BJ (cell line): ENCODE results near the gene HAND2. TPM values are rescaled to one million over a fixed set of nuclear protein-coding genes. Genes with fewer than 3 reads are reported as not detected.

Source experiments
- CTCF ChIA-PET: fragments of 350-600 bp; formaldehyde crosslinking; extraction: SDS; loops from one replicate; lab custom pipeline; 2021; ENCODE audit warnings: antibody characterized with exemption, inconsistent platforms; lab: Yijun Ruan, JAX
- POLR2A ChIA-PET: fragments of 300-600 bp; sonication (Branson Sonifier 250); formaldehyde crosslinking; extraction: SDS; loops from one replicate; lab custom pipeline; 2021; ENCODE audit warnings: antibody characterized with exemption; lab: Charles Lee
- DNase-seq: peaks from one replicate; pipeline ENCODE4 v3.0.0-alpha.2; 2011; ENCODE audit warnings: low read depth
- H3K27me3 ChIP-seq: 2 replicates; pipeline ENCODE4 v1.6.0; 2011; ENCODE audit warnings: low read length; ENCODE audit not compliant: control insufficient read depth, insufficient read depth
- H3K36me3 ChIP-seq: 2 replicates; pipeline ENCODE4 v1.5.1; 2011; ENCODE audit warnings: low read length; ENCODE audit not compliant: control insufficient read depth, insufficient read depth
- H3K4me3 ChIP-seq: 2 replicates; pipeline ENCODE4 v1.5.1; 2011; ENCODE audit warnings: low read depth, mild to moderate bottlenecking, control low read depth, low read length
- polyA plus RNA-seq: library from polyadenylated mRNA; depleted of rRNA; stranded (reverse); fragments of >200 nt; gene quantifications from 2 replicates; pipeline ENCODE4 v1.2.3, GENCODE V29; 2011
- TF ChIP-seq, protein P1 (sequence below): IDR thresholded peaks from 2 replicates; pipeline ENCODE4 v1.5.1; 2011; ENCODE audit warnings: low read depth, mild to moderate bottlenecking, control low read depth, inconsistent platforms, low read length, moderate library complexity; ENCODE audit not compliant: insufficient read depth

HAND2 gene
- polyA plus RNA-seq, 1 experiment: 3.6 TPM

DNA sequence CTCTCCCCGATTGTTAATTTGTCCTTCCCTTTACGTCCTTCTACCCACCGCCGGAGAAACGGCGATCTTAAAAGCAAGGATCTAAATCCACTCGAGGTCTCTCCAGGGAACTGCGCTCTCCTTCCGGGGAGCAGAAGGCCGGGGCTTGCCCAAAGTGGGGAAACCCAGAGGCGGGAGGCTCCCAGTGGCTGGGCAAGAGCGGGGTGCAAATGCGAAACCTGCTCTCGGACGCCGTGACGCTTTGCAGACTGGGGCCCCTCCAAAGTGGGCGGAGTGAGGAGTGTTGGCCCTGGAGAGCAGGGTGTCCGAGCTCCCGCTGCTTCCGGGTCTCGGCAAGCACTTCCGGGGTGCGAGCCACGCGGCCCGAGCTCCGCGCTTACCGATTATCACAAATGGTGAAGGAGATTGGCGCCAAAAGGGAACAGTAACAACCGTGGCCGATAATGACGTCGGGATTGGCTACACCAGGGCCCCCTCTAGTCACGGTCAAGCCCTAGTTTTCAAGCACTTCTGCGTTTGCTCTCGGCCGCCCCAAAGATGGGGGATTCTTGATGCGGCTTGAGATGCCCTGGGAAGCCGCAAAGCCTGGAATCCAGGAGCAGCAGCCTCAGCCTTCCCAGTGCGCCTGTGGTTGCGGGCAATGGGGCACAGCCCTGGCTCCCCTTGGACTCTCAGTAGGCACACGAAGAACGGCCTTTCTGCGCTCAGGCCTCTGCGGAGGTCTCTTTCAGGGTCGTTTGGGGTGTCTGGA, 29.0 kb downstream of the HAND2 start:
- POLR2A ChIA-PET: no interaction called here
- CTCF ChIA-PET: interaction anchor here (0.6 to 6.1 kb wide), 2 partner anchors 80 to 82 kb away, joined by 3 to 45 read pairs; no protein-coding TSS in a partner anchor
- DNase-seq: no peak
- Histone ChIP-seq H3K4me3 (no peak overlapping the region), H3K27me3 (peaks cover 4% of the 10 kb centered on the region), H3K36me3 (no peaks in the 10 kb centered on the region)
- TF ChIP-seq, protein P1, sequence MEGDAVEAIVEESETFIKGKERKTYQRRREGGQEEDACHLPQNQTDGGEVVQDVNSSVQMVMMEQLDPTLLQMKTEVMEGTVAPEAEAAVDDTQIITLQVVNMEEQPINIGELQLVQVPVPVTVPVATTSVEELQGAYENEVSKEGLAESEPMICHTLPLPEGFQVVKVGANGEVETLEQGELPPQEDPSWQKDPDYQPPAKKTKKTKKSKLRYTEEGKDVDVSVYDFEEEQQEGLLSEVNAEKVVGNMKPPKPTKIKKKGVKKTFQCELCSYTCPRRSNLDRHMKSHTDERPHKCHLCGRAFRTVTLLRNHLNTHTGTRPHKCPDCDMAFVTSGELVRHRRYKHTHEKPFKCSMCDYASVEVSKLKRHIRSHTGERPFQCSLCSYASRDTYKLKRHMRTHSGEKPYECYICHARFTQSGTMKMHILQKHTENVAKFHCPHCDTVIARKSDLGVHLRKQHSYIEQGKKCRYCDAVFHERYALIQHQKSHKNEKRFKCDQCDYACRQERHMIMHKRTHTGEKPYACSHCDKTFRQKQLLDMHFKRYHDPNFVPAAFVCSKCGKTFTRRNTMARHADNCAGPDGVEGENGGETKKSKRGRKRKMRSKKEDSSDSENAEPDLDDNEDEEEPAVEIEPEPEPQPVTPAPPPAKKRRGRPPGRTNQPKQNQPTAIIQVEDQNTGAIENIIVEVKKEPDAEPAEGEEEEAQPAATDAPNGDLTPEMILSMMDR: no peak

- TF ChIP-seq, protein P1: no peak
- ChIA-PET CTCF (interaction anchor here (6.1 kb wide), 1 partner anchor 79 kb away, joined by 45 read pairs; no protein-coding TSS in a partner anchor), POLR2A (interaction anchor here (0.6 kb wide), 1 partner anchor 31 kb away, joined by 3 read pairs; no protein-coding TSS in a partner anchor)
- no peak for DNase-seq
- Histone ChIP-seq H3K27me3 (peaks cover 7% of the 10 kb centered on the region), H3K4me3 (no peak overlapping the region), H3K36me3 (no peaks in the 10 kb centered on the region)
These were observed 30.1 kb downstream of the HAND2 start for GRCh38 chr4:173499658-173500535.

DNA sequence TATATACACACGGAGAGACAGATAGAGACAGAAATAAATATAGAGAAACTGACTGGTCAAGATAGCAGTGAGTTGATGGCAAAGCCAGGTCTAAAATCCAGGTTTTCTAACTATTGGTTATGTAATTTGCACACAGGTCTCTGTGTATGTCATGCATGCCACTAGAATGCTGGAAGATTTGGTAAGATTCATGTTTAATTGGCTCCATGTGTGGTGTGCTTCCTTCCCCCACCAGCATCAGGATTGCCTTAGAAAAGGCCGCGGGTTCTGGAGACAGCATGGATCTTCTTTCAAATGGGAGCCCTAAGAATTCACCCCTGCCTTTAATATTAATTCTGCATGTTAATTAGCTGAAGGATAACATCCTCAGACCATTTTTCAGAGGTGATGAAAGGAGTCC, 31.3 kb downstream of the HAND2 start:
- Histone ChIP-seq H3K36me3 (no peaks in the 10 kb centered on the region), H3K4me3 (no peak overlapping the region), H3K27me3 (peaks cover 6% of the 10 kb centered on the region)
- POLR2A ChIA-PET: no interaction called here
- TF ChIP-seq, protein P1: no peak
- DNase-seq: no peak
- CTCF ChIA-PET: interaction anchor here (6.1 kb wide), 1 partner anchor 78 kb away, joined by 45 read pairs; no protein-coding TSS in a partner anchor

GRCh38 chr4:173498023-173498422, 32.0 kb downstream of the HAND2 start:
- no peak for DNase-seq
- TF ChIP-seq, protein P1: no peak
- no peaks in the 10 kb centered on the region for H3K36me3 ChIP-seq
- H3K27me3 ChIP-seq: peaks cover 6% of the 10 kb centered on the region
- POLR2A ChIA-PET: no interaction called here
- CTCF ChIA-PET: interaction anchor here (6.1 kb wide), 1 partner anchor 77 kb away, joined by 45 read pairs; no protein-coding TSS in a partner anchor
- H3K4me3 ChIP-seq: no peak overlapping the region
